Measurements from ENCODE around the gene PCDHA1. TPM values are rescaled to one million over a fixed set of nuclear protein-coding genes. Genes with fewer than 3 reads are reported as not detected.

PCDHA1 gene
- under 1 TPM in 1 of 3 donors, not detected in 2; 0.32 TPM for total RNA-seq
- long read RNA-seq, donor 1: 0 reads
- long read RNA-seq, donor 2: 0 reads

DNA sequence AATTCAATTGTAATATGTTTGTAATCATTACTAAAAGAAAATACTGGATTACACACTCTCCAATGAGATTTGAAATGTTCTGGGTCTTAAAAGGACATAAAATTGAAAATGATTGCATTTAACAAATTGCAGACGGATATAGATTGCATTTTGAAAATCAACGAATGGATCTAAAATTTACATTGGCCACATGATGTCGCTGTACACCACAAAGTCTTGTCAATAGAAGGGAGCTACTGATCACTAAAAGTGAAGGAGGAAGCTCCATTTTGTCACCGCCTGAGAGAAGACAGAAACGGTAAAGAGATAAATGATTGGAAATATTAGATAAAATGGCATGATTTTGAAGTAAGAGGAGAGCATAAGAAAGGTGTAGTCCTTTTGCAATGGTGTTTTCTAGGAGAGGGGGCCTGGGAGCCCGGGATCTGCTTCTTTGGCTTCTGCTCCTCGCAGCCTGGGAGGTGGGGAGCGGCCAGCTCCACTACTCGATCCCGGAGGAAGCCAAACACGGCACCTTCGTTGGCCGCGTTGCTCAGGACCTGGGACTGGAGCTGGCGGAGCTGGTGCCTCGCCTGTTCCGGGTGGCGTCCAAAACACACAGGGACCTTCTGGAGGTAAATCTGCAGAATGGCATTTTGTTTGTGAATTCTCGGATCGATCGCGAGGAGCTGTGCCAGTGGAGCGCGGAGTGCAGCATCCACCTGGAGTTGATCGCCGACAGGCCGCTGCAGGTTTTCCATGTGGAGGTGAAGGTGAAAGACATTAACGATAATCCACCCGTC is at the start of gene PCDHA1:
Gene PCDHA1 (plus strand): TSS at position 236 of the 782 bp plus-strand sequence.
- TF ChIP-seq, protein P1, sequence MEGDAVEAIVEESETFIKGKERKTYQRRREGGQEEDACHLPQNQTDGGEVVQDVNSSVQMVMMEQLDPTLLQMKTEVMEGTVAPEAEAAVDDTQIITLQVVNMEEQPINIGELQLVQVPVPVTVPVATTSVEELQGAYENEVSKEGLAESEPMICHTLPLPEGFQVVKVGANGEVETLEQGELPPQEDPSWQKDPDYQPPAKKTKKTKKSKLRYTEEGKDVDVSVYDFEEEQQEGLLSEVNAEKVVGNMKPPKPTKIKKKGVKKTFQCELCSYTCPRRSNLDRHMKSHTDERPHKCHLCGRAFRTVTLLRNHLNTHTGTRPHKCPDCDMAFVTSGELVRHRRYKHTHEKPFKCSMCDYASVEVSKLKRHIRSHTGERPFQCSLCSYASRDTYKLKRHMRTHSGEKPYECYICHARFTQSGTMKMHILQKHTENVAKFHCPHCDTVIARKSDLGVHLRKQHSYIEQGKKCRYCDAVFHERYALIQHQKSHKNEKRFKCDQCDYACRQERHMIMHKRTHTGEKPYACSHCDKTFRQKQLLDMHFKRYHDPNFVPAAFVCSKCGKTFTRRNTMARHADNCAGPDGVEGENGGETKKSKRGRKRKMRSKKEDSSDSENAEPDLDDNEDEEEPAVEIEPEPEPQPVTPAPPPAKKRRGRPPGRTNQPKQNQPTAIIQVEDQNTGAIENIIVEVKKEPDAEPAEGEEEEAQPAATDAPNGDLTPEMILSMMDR (IDR thresholded peaks at IDR 0.05): no peak
- ATAC-seq: no peak
- peaks cover 71% of the 10 kb centered on the region for H3K9me3 ChIP-seq
- H3K4me1 ChIP-seq (ENCODE audit: low read depth): no peaks in the 10 kb centered on the region
- no peaks in the 10 kb centered on the region for H3K36me3 ChIP-seq (ENCODE audit: low read depth)
- no peak for DNase-seq
- H3K4me3 ChIP-seq: no peak within 1 kb of the TSS
- intact Hi-C loops (cut with DNase I, micrococcal nuclease): no loop called here

DNA sequence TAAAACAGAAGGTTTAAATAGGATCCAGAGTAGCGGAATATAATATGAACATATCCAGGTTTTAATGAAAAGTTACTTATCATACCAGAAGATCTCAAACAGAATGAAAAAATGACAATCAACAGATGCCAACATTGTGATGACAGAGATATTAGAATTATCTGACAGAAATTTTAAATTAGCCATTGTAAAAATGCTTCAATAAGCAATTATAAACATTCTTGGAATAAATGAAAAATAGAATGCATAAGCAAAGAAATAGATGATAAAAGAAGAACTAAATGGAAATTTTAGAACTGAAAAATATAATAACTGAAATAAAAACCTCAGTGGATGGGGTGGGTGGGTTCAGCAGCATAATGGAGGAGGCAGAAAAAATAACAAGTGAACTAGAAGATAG is 48.5 kb upstream of the PCDHA1 start:
- TF ChIP-seq, protein P1 (IDR thresholded peaks at IDR 0.05): no peak
- ATAC-seq: no peak
- no peak overlapping the region for H3K4me3 ChIP-seq
- DNase-seq: no peak
- intact Hi-C loops (cut with DNase I, micrococcal nuclease): no loop called here
- H3K36me3 ChIP-seq (ENCODE audit: low read depth): no peaks in the 10 kb centered on the region
- H3K9me3 ChIP-seq: no peaks in the 10 kb centered on the region
- H3K4me1 ChIP-seq (ENCODE audit: low read depth): no peaks in the 10 kb centered on the region

DNA sequence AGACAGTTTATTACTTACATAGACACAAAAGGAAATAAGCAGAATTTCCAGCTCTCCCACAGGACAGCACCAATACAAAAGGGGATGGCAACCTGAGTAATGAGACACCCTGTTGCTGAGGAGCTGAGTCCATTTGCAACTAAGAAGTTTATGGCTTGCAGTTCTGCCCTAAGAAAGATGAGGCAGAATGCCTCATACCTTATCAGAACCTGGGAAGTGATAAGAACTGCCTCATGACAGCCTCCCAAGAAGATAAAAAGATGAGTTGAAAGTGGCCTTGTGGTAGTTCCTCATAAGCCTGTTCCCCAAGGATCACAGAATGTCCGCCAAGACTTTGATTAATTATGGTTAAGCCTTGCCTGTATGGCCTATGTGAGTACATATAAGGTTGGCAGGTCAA is 44.0 kb upstream of the PCDHA1 start:
- peaks cover 7% of the 10 kb centered on the region for H3K9me3 ChIP-seq
- no peaks in the 10 kb centered on the region for H3K36me3 ChIP-seq (ENCODE audit: low read depth)
- intact Hi-C loops (cut with DNase I, micrococcal nuclease): no loop called here
- TF ChIP-seq, protein P1 (IDR thresholded peaks at IDR 0.05): no peak
- no peak overlapping the region for H3K4me3 ChIP-seq
- DNase-seq (no peak), ATAC-seq (no peak)
- no peaks in the 10 kb centered on the region for H3K4me1 ChIP-seq (ENCODE audit: low read depth)

DNA sequence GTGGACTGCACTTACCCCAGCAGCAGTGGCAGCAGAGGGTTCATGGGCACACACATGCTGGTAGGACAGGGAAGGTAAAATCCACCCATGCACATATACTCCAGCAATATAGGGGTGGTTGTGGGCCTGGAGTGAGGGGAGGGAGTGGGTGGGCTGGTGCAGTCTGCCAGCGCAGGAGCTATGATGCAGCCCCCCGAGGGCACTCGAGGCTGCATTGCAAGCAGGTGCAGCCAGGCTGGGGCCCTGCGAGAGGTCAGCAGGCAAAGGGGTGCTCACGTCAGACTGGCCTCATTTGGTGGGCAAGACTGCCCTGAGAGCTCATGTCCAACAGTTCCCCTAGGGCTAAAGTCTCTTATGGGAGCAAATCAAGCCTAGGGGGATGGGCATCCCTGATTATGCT is 32.4 kb upstream of the PCDHA1 start:
- Histone ChIP-seq H3K4me3 (no peak overlapping the region), H3K36me3 (ENCODE audit: low read depth) (no peaks in the 10 kb centered on the region), H3K9me3 (peaks cover 81% of the 10 kb centered on the region), H3K4me1 (ENCODE audit: low read depth) (no peaks in the 10 kb centered on the region)
- DNase-seq (no peak), ATAC-seq (no peak)
- intact Hi-C loops (cut with DNase I, micrococcal nuclease): no loop called here
- TF ChIP-seq, protein P1 (IDR thresholded peaks at IDR 0.05): no peak

DNA sequence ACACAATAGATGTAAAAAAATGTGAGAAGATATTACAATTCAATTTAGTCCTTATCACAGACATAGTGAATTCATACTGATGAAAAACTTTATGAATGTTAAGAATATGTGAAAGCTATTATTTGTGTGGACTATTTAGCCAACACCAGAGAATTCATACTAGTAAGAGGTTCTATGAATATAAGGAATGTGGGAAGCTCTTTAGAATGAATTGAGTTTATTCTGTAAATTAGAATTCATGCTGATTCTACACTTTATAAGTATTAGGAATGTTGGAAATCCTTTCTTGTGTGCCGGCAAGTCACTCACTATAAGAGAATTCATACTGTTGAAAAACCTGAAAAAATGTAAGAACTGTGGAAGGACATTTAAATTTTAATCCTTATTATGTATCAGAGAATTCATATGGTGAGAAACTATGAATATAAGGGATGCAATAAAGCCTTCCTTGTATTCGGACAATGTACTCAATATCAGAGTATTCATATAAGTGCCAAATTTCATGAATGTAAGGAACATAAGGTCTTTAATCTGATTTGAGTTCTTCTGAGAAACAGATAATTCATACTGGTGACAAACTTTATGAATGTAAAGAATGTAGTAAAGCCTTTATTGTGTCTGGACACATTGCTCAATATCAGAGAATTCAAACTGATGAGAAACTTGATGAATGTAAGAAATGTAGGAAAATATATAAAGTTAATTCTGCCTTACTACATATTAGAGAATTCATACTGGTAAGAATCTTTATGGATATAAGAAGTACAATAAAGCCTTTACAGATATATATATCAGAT is 21.6 kb upstream of the PCDHA1 start:
- TF ChIP-seq, protein P1 (IDR thresholded peaks at IDR 0.05): no peak
- intact Hi-C loops (cut with DNase I, micrococcal nuclease): no loop called here
- Histone ChIP-seq H3K4me3 (no peak overlapping the region), H3K36me3 (ENCODE audit: low read depth) (no peaks in the 10 kb centered on the region), H3K9me3 (peaks cover 95% of the 10 kb centered on the region), H3K4me1 (ENCODE audit: low read depth) (no peaks in the 10 kb centered on the region)
- no peak for DNase-seq
- ATAC-seq: no peak
